HG02763 (cell line): ENCODE measurements around the gene C10orf95.
"Not testable (repeated sequence)": the region's sequence is repeated elsewhere in the genome, so short reads cannot be mapped to it uniquely, and the experiment has no call there.

Experiments used
- ATAC-seq: cut with Tn5 transposase; IDR thresholded peaks from one replicate; pipeline ENCODE4 v1.9.1; 2021; ENCODE audit warnings: mild to moderate bottlenecking, moderate library complexity; ENCODE audit not compliant: unreplicated experiment

The C10orf95 gene

DNA sequence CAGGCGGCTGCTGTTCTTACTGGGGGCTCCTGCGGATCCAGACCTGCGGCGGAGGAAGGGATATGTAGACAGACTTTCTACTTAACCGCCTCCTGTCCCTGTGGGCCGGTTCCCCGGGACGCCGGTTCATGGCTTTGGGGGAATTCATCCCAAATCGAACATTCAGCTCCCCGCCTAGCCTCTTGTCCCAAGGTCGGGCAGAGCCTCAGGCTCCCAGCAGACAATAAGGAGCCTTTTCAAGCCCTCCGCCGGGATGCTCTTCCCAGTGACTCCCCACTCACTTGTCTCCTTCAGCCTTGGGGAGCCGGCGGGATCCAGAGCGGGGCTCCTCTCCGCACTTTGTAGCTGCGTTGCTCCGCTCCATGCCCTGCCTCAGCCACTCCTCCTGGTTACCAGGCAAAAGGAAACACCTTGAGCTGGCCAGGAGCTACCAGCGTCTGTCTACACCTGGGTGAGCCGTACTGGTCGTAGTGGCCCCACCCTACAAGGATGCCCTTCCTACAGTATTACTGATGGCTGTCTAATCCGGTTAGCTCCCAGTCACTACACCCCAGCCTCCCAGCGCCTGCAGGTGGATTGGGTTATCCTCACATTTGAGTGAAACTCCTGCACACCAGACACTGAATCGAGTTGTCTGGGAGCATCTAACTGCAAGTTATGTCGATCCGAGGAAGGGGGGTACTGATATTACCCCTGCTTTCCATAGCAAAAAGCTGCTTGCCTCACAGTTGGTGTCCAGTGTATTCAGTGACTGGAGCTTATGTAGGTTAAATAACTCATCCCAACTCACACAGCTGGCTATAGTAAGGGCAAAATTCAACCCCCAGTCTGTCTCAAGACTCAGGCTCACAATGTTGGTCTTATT lies at the start of gene C10orf95:
C10orf95 (minus strand) TSS at position 439 of the 865 bp plus-strand sequence. CDS start 450 bp downstream, outside the sequence.
- no peak for ATAC-seq

- not testable (repeated sequence) for ATAC-seq
These were observed 49.3 kb upstream of the C10orf95 start for GRCh38 chr10:102500686-102501085.

- ATAC-seq, result no peak
These were observed 48.0 kb upstream of the C10orf95 start for GRCh38 chr10:102499356-102499755.

GRCh38 chr10:102497545-102497944 lies 46.2 kb upstream of the C10orf95 start:
- no peak for ATAC-seq

DNA sequence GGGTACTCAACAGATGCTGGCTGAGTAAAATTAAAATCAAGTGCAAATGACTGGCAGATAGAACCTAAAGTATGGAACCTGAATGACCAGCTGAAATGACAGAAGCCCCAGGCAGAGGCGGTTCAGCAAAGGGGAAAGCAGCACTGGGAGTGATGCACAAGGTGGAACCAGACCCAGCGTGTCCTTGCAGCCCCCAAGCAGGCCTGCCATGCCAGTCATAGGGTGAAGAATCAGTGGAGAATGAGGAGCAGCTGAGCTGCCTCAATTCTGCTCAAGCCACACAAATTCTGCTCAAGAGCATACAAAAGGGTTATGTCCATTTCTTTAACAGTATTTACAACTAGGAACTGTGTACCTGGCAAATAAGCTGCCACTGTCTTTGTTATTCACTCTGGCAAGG lies 42.4 kb upstream of the C10orf95 start:
- ATAC-seq, result no peak

DNA sequence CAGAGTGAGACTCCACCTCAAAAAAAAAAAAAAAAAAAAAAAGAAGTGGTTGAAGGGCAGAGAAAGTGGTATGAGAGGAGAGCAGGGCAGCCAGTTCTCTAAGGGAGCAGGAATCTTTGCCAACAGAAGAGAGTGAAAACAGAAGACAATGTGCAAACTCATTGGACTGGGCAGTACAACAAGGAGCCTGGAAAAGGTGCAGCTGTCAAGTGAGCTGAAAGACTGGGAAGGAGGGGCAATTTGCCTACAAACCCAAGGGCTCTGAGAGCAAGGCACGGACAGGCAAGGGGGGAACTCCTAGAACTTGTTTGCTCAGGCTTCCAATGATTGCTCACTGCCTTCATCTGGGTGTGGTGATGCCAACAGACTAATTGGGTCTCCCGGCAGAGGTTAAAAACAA lies 41.6 kb upstream of the C10orf95 start:
- no peak for ATAC-seq

DNA sequence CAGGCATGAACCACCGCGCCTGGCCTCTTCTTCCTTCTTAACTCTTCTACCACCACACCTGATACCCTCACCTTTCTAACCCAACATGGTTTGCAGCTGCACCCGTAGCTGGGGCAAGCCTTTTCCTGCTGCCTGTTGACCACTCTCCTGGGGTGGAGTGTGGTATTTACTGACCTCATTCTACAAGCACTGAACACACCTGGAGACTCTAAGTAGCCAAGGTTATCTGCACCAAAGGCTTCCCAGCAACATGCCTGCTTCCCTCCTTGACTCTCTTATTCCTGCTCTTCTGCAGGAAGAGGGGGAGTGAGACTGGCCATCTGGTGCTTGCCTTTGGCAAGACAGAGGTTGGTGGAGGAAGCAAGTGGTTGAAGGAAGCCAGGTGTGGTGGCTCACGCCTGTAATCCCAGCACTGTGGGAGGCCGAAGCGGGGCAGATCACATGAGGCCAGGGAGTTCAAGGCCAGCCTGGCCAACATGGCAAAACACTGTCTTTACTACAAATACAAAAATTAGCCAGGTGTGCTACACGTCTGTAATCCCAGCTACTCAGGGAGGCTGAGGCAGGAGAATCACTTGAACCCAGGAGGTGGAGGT lies 41.1 kb upstream of the C10orf95 start:
- no peak for ATAC-seq

DNA sequence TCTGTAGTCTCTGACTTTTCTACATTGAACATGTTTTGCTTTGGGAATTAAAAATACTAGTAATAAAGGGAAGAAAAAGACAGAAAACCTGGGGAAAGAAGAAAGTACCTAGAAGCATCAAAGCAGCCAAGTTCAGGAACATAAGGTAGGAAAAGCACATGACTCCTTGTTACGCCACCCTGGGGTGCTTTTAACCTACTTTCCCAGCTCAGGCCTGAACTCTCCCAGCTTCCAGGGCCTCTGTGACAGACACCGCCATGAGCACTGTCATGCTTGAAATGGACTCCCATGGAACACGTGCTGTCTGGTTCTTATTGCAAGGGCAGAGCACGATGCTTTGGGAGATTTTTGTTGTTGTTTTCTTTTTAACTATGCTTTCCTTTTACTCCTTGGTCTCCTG lies 39.8 kb upstream of the C10orf95 start:
- no peak for ATAC-seq

DNA sequence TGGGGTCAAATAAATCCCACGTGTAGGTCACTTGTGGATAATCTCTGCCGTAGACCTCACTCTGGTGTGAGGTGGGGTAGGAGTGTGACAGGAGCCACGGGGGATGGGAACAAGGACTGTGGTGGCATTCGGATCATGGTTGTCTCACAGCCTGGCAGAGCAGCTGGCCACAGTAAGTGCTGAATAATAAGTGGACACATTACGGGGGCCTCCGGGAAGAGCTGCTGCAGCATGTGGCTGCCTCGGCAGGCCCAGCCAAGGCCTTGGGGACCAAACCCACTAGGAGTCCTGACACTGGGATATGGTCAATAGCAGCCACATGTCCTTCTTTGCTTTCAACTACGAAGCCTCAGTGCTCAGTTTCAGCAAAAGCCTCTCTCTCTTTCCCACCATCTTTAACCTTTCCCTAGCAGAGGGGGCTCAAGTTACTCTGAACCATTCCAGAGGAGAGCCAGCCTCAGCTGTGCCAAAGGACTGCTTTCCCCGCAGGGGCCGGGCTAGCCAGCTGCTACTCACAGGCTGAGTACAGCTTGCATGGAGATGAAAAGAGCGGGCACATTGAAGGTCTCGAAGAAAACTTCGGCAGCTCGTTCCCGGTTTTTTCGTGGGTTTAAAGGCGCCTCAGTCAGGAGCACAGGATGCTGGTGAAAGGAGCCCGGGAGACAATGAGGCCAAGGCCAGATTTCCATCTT lies 33.9 kb upstream of the C10orf95 start:
- no peak for ATAC-seq

DNA sequence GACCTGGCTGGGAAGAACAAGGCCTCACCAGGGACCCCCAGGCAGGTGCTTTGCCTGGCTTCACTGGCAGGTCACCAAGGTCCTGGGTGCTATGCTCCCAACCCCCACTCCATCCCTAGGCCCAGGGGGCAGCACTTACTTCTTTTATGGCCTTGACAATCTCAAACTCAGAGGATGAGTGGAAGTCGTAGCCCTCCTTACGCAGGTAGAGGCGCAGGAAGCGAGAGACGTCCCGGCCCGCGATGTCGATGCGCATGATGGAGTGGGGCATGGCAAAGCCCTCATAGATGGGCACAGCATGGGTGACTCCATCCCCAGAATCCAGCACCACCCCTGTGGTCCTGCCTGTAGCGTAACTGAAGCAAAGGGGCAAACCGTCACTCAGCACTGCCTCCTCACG lies 32.7 kb upstream of the C10orf95 start:
- no peak for ATAC-seq

- no peak for ATAC-seq
These were observed 29.1 kb upstream of the C10orf95 start for GRCh38 chr10:102480396-102480795.

DNA sequence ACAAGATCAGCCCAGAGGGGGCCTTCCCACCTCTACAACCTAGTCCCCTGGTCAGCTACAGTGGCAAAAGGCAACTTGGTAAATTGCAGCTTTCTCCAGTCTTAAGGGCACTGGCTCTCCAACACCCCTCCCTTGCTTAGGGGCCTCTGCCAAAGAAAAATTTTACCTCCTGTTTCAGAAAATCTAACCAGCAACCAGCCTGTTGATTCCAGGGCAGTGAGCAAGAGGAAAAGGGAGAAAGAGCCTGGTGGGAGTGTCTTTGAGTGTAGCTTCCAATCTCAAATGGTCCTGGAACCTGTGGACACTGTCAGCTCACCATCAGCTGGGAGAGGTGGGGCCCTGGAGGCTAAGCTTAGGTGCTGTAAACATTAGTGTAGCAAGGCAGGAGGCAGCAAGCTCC lies 28.3 kb upstream of the C10orf95 start:
- ATAC-seq, result no peak

- ATAC-seq, result no peak
These were observed 25.3 kb upstream of the C10orf95 start for GRCh38 chr10:102476466-102477141.

GRCh38 chr10:102475451-102476040 lies 24.2 kb upstream of the C10orf95 start:
- ATAC-seq, result no peak

DNA sequence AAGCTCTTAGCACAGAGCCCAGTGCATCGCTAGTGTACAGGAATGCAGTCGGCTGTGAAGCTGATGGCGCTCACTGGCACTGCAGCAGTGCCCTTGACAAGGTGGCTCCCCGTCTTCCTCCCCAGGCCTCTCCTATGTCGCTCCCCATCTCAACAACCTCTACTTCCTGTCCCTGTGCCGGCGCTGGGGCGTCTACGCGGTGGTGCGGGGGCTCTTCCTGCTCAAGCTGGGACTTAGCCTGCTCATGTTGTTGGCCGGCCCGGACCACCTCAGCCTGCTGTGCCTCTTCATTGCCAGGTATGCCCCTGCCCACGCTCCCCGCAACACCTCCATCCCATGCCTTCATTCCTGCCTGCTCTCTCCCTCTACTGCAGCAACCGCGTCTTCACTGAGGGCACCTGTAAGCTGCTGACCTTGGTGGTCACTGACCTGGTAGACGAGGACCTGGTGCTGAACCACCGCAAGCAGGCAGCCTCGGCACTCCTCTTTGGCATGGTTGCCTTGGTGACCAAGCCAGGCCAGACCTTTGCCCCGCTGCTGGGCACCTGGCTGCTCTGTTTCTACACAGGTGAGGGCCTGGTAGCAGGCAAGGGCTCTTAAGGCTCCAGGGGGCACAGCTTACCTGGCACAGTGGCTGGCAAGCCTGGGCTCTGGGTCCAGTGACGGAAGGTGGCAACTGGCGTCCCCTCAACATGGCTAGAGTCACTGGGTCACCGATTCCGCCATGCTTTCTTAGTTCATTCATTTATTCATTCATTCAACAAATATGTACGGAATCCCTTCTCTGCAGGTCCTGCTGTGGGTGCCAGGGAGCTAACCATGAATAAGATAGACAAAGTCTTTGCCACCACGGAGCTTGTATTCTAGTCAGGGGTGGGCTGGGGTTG lies 22.3 kb upstream of the C10orf95 start:
- ATAC-seq, result no peak

DNA sequence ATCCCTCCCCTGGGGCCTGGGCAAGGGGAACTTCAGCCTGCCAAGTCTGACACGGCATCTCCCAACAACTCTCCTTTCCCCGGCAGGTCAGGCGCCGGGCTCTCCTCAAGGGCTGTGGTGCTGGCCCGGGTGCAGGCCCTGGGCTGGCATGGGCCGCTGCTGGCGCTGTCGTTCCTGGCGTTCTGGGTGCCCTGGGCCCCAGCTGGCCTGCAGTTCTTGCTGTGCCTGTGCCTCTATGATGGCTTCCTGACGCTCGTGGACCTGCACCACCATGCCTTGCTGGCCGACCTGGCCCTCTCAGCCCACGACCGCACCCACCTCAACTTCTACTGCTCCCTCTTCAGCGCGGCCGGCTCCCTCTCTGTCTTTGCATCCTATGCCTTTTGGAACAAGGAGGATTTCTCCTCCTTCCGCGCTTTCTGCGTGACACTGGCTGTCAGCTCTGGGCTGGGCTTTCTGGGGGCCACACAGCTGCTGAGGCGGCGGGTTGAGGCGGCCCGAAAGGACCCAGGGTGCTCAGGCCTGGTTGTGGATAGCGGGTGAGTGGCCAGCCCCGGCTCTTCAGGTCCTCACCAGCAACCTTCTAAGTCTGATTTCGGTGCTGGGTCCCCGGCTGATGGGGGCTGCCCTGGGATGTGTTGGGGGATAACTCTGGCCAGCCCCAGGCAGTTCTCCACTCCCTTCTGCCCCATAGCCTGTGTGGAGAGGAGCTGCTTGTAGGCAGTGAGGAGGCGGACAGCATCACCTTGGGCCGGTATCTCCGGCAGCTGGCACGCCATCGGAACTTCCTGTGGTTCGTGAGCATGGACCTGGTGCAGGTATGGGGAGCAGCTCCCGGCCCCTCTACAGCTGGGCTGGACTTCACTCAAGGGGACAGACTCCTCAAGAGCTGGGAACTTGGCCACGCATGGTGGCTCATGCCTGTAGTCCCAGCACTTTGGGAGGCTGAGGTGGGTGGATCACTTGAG lies 19.5 kb upstream of the C10orf95 start:
- no peak for ATAC-seq

DNA sequence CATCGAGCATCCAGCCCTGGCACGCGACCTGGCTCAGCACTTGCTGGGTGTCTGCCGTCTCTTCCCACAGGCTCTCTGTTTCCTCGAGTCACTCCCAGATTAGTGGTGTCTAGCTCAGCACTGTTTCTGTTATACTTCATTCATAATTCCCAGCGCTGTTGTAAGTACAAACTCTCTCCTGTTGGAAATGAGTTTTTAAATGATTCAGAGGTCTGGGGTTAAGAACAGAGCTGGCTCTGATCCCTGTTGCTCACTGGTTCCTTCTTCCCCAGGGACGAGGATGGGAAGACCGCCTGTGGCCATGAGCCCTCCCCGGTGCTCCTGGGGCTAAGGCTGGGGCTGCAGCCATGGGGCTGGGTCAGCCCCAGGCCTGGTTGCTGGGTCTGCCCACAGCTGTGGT lies 17.3 kb upstream of the C10orf95 start:
- ATAC-seq, result no peak

- ATAC-seq, result no peak
These were observed 16.7 kb upstream of the C10orf95 start for GRCh38 chr10:102467971-102468438.

DNA sequence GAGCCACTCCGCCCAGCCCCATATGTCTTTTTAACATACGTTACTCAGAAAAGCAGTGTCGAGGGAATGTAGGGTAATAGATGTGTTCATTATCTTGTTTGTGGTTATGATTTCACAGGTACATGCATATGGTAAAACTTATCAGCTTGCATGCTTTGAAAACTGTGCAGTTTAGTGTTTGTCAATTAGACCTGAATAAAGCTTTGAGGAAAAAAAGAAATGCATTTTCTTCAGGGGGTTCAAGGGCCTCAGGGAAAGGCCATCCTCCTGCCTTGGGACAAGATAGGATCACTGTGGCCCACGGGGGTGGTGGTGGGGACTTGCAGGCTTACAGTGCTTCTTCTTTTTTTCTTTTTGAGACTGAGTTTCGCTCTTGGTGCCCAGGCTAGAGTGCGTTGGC lies 16.0 kb upstream of the C10orf95 start:
- ATAC-seq, result no peak
